GM21528 (cell line): ENCODE measurements around the gene TNFAIP3.
"Not testable (repeated sequence)": the region's sequence is repeated elsewhere in the genome, so short reads cannot be mapped to it uniquely, and the experiment has no call there.

Source experiments
- ATAC-seq: cut with Tn5 transposase; IDR thresholded peaks from one replicate; pipeline ENCODE4 v1.9.1; 2021; ENCODE audit warnings: mild to moderate bottlenecking, moderate library complexity; ENCODE audit not compliant: unreplicated experiment, low FRiP score

TNFAIP3 gene

DNA sequence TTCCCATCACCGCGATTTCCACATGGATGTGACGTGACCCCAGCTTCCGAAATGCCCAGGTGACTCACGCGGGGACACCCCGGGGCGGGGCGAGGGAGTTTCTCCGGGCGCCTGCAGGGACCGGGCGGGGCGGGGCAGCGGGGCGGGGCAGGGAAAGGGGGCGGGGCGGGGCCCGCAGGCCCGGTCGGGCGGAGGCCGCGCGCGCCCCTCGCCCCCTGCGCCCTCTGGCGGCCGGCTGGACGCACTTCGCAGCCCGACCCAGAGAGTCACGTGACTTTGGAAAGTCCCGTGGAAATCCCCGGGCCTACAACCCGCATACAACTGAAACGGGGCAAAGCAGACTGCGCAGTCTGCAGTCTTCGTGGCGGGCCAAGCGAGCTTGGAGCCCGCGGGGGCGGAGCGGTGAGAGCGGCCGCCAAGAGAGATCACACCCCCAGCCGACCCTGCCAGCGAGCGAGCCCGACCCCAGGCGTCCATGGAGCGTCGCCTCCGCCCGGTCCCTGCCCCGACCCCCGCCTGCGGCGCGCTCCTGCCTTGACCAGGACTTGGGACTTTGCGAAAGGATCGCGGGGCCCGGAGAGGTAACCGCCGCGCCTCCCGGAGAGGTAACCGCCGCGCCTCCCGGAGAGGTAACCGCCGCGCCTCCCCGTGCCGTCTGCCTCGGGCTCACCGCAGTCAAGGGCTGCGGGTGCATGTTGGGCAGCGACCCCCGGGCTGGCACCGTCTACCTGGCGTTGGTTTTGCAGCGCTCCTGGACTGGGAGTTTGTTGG is at the start of gene TNFAIP3:
Gene TNFAIP3 (plus strand): TSS at position 346 of the 771 bp plus-strand sequence. CDS start 3,969 bp downstream, outside the sequence.
- ATAC-seq, result peak; percentile 70

DNA sequence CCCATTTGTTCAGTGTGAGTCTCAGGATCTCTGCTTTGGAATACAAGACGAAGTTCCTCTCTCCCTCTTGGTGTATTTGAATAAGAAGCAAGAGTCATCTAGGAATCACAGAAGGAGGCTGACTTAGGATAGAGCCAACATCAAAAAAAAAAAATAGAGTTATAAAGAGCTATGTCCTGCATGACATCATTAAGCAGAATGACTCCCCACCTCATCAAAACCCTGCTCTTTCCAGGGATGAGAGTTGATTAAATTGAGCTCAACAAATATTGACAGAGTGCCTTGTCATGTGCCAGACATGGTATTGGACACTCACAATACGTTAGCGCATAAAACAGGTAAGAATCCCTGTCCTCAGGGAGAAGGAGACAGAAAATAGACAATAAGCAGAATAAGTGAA is 48.6 kb upstream of the TNFAIP3 start:
- no peak for ATAC-seq

DNA sequence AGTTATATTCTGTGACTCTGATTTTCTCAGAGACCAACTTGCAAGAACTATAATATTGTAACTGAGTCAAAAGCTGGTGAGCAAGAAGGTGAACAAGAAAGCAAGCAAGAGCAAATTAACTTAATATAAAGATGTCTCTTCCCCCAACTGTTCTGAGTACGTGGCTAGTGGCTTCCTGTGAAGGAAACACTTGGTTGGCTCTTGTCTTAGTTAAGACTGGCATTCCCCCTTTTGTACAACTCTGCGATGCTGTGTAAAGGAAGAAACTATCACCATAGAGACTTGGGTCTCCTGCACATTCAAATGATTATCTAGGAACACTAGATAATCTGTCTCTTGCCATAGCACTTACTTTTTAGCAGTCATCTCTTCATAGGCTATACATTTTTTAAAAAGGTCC is 47.3 kb upstream of the TNFAIP3 start:
- ATAC-seq, result no peak

DNA sequence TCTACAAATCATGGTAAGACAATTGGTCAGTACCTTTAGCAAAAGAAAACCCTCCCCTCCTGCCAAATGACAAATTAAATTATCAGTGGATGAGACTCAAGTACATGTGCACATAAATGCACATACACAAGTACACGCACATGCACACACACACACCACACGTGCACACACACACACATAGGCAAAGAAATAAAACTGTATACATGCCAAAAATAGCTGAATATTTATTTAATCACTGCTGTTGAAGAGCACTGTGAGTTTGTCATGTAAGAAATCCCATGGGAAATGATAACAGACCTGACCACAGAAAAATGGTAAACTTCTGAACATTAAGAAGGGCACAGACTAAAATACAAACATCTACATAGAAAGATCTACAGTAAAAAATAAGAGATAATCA is 46.6 kb upstream of the TNFAIP3 start:
- ATAC-seq, result no peak

DNA sequence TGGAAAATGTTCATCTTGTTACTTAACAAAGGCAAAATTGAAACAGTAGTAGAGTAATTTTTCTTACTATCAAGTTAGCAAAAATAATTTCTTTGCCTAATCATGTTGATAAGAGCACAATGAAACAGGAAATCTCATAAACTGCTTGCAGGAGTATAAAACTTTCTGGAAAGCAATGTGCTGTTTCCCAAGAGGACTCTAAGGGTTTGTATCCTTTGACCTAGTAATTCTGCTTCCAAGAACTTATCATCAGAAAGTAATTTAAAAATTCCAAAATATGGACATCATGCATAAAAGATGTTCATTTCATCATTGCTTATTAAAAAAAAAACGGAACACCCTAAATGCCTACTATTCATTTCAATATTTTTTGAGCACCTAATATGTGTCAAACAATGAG is 46.1 kb upstream of the TNFAIP3 start:
- ATAC-seq, result no peak

DNA sequence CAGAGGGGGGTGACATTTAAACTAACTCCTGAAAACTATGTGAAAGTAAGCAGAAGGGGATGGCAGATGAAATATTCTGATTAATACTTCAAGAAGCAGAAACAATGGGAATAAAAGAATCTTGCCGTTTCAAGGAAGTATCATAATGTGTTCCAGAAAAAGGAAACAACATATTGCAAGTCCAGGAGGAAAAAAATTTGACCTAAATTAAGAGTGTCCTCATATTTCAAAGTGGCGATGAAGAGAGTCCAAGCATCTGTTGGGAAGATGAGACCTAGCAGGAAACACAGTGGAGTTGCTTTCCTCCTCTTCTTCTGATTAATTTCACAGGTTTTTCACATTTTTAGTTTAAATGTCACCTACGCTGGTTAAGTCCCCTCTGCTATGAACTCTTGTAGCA is 45.6 kb upstream of the TNFAIP3 start:
- ATAC-seq, result no peak

DNA sequence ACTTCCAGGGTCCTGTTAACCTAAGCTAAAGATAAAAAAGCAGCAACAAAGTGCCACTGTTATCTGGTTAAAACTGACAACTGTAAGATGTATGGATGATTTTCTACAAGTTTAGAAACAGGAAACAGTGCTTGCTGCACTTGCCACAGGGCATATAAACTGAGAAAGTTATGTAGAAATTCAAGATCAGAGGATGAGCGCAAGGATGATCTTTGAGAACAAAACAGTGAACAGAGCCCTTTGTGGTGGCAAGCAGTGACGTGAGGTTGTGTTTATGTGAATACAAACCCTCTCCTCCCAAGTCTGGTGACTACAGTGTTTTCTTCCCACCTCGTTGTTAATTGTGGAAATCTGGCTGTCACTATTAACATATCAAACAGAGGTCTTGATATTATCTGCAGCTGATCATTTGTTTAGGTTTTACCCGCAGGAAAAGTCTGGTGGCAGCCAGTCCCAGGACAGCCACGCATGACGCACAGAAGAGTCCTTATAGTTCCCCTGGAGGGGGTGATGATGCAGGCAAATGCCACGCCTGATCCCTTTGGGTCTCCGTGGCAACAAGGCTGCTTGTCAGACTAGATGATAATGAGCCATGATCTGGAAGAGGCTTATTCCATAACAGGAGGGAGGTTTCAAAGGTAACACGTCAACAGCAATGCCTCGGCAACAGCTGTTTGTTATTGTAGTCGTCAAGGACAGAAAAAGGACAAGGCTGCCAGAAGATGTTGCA is 43.1 kb upstream of the TNFAIP3 start:
- no peak for ATAC-seq

DNA sequence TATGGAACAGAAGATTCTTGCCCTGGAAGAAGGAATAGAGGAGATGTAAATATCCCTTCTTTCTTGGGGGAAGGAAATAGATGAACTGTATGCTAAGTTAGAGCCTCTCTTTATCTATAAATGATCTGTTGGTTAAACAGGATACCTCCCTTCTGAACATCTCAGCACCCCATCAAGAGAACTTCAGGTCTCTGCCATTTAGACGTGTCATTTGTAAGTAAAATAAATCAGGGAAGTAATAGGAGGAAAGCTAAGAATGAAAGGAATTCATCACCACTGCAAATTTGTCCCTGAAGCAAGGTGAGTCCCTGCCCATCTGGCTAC is 42.5 kb upstream of the TNFAIP3 start:
- ATAC-seq, result no peak

DNA sequence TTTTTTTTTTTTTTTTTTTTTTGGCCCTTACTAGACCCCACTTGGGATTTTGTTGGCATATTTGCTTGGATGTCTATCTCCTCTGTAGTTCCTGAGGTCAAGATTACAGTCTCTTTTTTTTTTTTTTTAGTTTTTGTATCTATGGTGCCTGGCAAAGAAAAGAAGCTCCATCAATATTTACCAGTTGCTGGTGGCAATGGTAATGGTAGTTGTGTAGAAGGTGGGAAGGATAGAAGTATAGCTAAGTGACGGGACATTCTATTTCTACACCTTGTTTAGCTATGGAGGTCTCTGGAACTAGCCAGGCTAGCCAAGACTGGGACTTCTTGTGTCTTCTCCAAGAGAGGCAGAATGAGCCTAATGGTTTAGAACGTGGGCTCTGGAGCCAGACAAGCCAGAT is 42.2 kb upstream of the TNFAIP3 start:
- no peak for ATAC-seq

DNA sequence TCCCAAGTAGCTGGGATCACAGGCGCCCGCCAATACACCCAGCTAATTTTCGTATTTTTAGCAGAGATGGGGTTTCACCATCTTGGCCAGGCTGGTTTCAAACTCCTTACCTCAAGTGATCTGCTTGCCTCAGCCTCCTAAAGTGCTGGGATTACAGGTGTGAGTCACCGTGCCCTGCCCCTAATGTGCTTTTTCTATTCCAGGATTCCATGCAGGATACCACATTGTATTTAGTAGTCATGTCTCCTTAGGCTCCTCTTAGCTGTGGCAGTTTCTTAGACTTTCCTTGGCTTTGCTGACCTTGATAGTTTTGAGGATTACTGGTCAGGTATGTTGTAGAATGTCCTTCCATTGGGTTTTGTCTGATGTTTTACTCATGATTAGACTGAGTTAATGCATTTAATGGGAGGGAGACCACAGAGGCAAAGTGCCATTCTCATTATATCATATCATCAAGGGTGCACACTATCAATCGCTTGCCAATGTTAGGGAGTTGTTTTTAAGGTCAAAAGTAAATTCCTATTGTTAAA is 39.6 kb upstream of the TNFAIP3 start:
- ATAC-seq, result peak; percentile 9

DNA sequence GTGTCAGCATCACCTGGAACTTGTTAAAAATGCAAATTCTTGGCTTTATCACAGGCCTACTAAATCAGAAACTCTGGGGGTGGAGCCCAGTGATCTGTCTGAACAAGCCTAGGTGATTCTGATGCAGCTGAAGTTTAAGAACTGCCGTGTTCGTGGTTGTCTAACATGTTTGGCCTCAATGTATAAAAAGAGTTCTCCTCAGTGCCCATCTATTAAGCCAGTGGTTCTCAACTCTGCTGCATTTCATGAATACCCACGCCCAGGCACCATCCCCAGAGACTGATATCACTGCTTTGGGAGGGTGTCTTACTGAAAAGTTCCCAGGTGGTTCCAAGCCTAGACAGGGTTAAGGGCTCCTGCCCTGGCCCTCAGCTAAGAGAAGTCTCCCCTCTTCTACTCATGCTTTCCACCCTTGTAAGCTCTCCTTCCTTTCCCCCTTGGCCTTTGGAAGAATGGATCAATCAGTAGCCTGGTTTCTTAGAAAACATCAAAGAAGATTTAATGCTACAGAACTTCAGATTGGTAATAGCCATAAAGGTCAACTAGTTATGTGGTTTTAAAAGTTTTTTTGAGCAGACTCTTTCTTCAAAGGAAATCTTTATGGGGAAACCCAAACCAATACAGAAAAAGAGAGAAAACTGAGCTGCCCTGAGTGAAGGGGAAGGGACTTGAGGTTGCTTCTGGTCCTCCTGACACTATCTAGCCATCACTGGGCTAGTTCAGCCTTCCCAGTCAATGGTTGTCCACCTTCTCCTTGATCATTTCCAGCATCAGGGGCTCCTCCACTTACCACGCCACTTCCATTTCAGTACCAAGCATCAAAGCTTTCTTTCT is 38.9 kb upstream of the TNFAIP3 start:
- ATAC-seq, result peak; percentile 56

DNA sequence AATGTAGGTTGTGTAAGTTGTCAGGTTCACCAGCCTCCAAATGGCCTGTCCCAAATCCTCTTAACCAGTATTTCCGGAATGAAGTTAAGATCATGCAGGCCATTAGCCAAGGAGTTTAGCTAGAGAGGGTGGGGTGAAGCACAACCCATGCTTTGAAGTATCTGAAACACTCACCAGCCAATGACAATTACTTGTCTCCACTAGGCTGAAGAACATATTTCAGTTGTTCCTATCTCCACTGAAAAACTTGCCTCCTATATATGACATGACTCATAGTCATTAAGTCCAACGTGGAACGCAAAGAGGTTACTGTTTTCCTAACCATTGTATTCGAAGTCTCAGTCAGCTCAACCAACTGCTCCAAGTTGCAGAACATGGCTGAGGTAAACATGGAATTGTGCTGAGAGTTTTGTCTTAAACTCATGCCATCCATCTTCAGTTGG is 37.4 kb upstream of the TNFAIP3 start:
- no peak for ATAC-seq

DNA sequence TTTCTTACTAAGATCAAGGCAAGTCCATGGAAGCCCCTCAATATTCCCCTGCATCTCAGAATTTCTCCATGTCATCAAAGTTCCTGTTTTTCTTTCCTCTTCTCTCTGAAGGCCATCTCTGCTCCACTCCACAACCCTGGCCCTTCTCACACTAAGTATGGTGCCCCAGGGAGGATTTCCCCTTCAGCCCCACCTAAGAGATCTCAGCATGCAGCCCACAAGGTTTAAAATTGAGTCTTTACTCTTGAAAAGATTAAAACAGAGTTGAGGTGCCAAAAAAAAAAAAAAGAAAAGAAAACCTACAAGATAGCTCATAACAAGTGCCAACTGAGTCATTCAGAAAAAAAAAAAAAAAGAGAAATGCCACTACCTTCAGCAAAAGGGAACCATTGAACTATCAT is 36.5 kb upstream of the TNFAIP3 start:
- no peak for ATAC-seq

DNA sequence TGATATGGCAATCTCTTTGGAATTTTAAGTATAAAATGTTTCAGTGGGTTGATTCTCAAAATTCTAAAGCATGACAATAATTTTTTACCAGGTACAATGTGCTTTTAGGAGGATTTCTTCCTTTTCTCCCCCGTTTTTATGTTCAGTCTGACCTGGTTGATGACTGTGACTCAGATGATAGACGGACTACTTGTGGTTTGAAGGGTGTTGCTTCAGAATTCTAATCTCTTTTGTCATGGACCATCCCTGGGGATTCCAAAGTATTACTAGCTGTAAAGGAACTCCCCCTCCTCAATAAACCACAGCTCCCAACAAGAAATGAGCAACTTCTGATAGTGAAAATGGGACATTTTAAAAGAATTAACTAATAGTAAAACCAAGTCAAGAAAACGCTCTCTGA is 34.9 kb upstream of the TNFAIP3 start:
- ATAC-seq, result no peak

DNA sequence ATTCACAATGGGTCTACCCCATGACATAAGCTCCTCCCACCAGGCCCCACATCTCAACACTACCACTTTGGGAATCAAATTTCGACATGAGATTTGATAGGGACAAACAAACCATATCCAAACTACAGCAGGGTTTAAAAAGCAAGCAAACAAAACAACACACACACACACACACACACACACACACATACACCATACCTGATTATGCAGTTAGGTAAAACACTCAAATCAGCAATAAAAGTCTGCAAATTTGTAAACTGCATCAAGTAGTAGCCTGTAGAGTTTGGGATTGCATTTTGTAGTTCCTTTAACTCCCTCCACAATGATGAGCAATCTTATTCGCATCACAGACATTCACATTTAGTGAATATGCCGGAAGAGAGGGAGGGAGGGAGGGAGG is 32.6 kb upstream of the TNFAIP3 start:
- no peak for ATAC-seq

DNA sequence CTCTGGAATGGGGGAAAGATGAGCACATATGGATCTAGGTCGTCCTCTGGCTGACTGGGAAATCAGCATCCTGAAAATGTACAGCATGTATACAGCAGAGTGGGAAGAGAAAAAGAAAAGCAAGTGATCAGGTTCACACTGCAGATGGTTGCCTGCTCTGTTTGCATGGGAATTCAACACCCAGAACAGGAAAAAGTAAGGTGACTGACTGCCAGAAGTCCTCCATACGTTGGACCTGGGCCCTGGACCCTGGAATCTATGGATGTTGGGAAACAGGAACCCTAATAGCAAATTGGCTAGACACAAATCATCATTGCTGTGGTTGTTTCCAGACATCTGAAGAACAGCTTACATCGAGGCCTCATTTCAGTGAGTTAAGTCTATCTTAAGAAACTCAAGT is 30.3 kb upstream of the TNFAIP3 start:
- no peak for ATAC-seq

DNA sequence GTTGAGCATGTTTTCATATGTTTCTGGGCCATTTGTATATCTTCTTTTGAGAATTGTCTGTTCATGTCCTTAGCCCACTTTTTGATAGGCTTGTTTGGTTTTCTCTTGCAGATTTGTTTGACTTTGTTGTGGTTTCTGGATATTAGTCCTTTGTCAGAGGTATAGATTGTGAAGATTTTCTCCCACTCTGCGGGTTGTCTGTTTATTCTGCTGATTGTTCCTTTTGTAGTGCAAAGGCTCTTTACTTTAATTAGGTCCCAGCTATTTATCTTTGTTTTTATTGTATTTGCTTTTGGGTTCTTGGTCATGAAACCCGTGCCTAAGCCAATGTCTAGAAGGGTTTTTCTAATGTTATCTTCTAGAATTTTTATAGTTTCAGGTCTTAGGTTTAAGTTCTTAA is 29.0 kb upstream of the TNFAIP3 start:
- ATAC-seq, result not testable (repeated sequence)

DNA sequence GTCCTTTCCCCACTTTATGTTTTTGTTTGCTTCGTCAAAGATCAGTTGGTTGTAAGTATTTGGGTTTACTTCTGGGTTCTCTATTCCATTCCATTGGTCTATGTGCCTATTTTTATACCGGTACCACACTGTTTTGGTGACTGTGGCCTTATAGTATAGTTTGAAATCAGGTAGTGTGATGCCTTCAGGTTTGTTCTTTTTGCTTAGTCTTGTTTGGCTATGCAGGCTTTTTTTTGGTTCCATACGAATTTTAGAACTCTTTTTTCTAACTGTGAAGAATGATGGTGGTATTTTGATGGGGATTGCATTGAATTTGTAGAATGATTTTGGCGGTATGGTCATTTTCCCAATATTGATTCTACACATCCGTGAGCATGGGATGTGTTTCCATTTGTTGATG is 28.5 kb upstream of the TNFAIP3 start:
- ATAC-seq, result not testable (repeated sequence)

DNA sequence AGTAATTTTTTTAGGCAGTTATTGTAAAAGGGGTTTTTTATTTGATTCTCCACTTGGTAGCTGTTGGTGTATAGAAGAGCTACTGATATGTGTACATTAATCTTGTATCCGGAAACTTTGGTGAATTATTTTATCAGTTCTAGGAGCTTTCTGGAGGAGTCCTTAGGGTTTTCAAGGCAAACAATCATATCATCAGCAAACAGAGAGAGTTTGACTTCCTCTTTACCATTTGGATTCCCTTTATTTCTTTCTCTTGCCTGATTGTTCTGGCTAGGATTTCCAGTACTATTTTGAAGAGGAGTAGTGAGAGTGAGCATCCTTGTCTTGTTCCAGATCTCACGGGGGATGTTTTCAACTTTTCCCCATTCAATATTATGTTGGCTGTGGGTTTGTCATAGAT is 28.0 kb upstream of the TNFAIP3 start:
- ATAC-seq, result no peak

DNA sequence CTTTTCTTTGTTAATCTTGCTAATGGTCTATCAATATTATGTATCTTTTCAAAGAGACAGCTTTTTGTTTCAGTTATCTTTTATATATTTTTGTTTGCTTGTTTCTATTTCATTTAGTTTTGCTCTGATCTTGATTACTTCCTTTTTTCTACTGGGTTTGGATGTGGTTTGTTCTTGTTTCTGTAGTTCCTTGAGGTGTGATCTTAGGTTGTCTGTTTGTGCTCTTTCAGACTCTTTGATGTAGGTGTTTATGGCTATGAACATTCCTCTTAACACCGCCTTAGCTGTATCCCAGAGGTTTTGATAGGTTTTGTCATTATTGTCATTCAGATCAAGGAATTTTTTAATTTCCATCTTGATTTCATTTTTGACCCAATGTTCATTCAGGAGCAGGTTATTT is 26.8 kb upstream of the TNFAIP3 start:
- ATAC-seq, result no peak

DNA sequence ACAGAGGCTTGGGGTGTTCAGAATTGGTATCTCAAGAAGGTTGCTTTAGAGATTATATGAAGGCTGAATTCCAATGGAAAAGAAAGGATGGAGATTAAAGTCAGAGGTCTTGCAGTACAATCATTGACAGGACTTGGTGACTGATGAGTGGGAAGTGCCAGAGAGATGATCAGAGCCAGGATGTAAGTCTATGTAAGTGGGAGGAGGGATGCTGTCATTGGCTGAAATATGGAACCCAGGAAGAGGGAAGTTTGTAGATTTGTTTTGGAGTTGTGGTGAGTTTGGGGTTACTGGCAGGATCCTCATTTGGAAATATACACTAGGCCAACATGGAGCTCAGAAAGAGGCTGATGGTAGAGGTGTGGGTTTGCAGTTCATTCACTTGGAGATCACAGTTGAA is 23.8 kb upstream of the TNFAIP3 start:
- ATAC-seq, result no peak
